Measurements from ENCODE around the gene STX2.

- no peak for TF ChIP-seq CTCF (IDR thresholded peaks at IDR 0.05)
- TF ChIP-seq POLR2A (IDR thresholded peaks at IDR 0.05) = no peak
Measured at GRCh38 chr12:130775953-130776856, 62.8 kb downstream of the STX2 start.

Measured in lower leg skin (tissue), 3 donors.